ENCODE measurements around the gene PAIP2B. TPM values are rescaled to one million over a fixed set of nuclear protein-coding genes. Genes with fewer than 3 reads are reported as not detected.

The PAIP2B gene
- total RNA-seq, 1 experiment from 2014 or later = 5.9 TPM

- Histone ChIP-seq H3K4me2 (ENCODE audit: low read length) (peak overlapping the region; percentile 90), H4K20me1 (ENCODE audit: insufficient read depth) (no peaks in the 10 kb centered on the region), H3K27ac (ENCODE audit: low read depth, low read length) (peak overlapping the region; percentile 39; the same call in 1 of the 2 replicates), H3K4me1 (ENCODE audit: control insufficient read depth in 1 of 2, insufficient read depth in 2 of 2, low read length in 2 of 2) (peaks cover 3 to 20% of the 10 kb centered on the region in 2 experiments; a peak in 3 of 4 replicates), H3K27me3 (ENCODE audit: insufficient read depth, low read length) (no peaks in the 10 kb centered on the region), H3K9me3 (ENCODE audit: control insufficient read depth in 1 of 2, insufficient read depth in 1 of 2, low read depth in 1 of 2, low read length in 2 of 2) (no peaks in the 10 kb centered on the region; a peak in 1 of 4 replicates), H3K36me3 (ENCODE audit: control insufficient read depth in 1 of 2, insufficient read depth in 2 of 2, low read length in 2 of 2) (no peaks in the 10 kb centered on the region), H3K9ac (ENCODE audit: low read length) (peak overlapping the region; percentile 64), H3K4me3 (replicated peaks in 1 of 2; ENCODE audit: low read depth in 1 of 2, low read length in 2 of 2) (peak overlapping the region; percentile 67 to 71), H2AFZ (ENCODE audit: low read depth, low read length, poor library complexity, severe bottlenecking) (peak overlapping the region; percentile 50), H3K79me2 (ENCODE audit: insufficient read depth, low read length) (no peaks in the 10 kb centered on the region), H3K9me2 (ENCODE audit: insufficient read depth) (no peaks in the 10 kb centered on the region)
- RAD21 ChIA-PET (ENCODE audit: low non-redundant PET in 1 of 2, low total read pairs in 2 of 2, uncharacterized antibody in 2 of 2, unreplicated experiment in 2 of 2) = interaction anchor here in 1 of 2 experiments (1.0 to 1.3 kb wide), 2 partner anchors 72 to 235 kb away, joined by 3 read pairs; no protein-coding TSS in a partner anchor
- DNase-seq (ENCODE audit: low read depth, low spot score) (no peak), ATAC-seq (peak; percentile 39)
- POLR2A ChIA-PET = interaction anchor here (1.4 kb wide), 1 partner anchor 105 kb away, joined by 7 read pairs; the partner anchor contains the start of gene ZNF638
- no peak for TF ChIP-seq FOSL1 (IDR thresholded peaks at IDR 0.05; ENCODE audit: low read depth)
- peak in 1 of 3 experiments; percentile 16; a peak in 1 of 6 replicates for TF ChIP-seq CTCF (IDR thresholded peaks at IDR 0.05 in 2 of 3, conservative IDR thresholded peaks at IDR 0.05 in 1 of 3; ENCODE audit: borderline replicate concordance in 1 of 3, insufficient read depth in 1 of 3, low read depth in 2 of 3, low read length in 2 of 3)
- CTCF ChIA-PET = interaction anchor here (0.6 to 1.5 kb wide), 4 partner anchors 35 to 278 kb away, joined by 3 to 5 read pairs (median 3); partner anchors contain the start of gene ZNF638
- BruUV-seq (replicated peaks) = no TSS peak
- intact Hi-C loops (cut with micrococcal nuclease) = loop anchor here (10.0 kb wide), 1 partner anchor 108 kb away; the partner anchor contains the start of gene ZNF638
Observed at GRCh38 chr2:71226096-71226964, 573 bp downstream of the PAIP2B start.

GRCh38 chr2:71224935-71225334, 2.0 kb downstream of the PAIP2B start:
- Histone ChIP-seq H3K4me3 (replicated peaks in 1 of 2; ENCODE audit: low read depth in 1 of 2, low read length in 2 of 2) (no peak overlapping the region), H3K9me2 (ENCODE audit: insufficient read depth) (no peaks in the 10 kb centered on the region), H2AFZ (ENCODE audit: low read depth, low read length, poor library complexity, severe bottlenecking) (no peak overlapping the region), H3K36me3 (ENCODE audit: control insufficient read depth in 1 of 2, insufficient read depth in 2 of 2, low read length in 2 of 2) (no peaks in the 10 kb centered on the region), H3K27ac (ENCODE audit: low read depth, low read length) (no peak overlapping the region), H3K4me1 (ENCODE audit: control insufficient read depth in 1 of 2, insufficient read depth in 2 of 2, low read length in 2 of 2) (peaks cover 3 to 20% of the 10 kb centered on the region in 2 experiments; a peak in 3 of 4 replicates), H3K4me2 (ENCODE audit: low read length) (no peak overlapping the region), H3K79me2 (ENCODE audit: insufficient read depth, low read length) (no peaks in the 10 kb centered on the region), H4K20me1 (ENCODE audit: insufficient read depth) (no peaks in the 10 kb centered on the region), H3K9me3 (ENCODE audit: control insufficient read depth in 1 of 2, insufficient read depth in 1 of 2, low read depth in 1 of 2, low read length in 2 of 2) (no peaks in the 10 kb centered on the region; a peak in 1 of 4 replicates), H3K9ac (ENCODE audit: low read length) (no peak overlapping the region), H3K27me3 (ENCODE audit: insufficient read depth, low read length) (no peaks in the 10 kb centered on the region)
- TF ChIP-seq JUND (IDR thresholded peaks at IDR 0.05) = no peak
- no peak for DNase-seq (ENCODE audit: low read depth, low spot score)
- RAD21 ChIA-PET (ENCODE audit: low non-redundant PET in 1 of 2, low total read pairs in 2 of 2, uncharacterized antibody in 2 of 2, unreplicated experiment in 2 of 2) = interaction anchor here in 1 of 2 experiments (1.0 kb wide), 1 partner anchor 236 kb away, joined by 3 read pairs; no protein-coding TSS in a partner anchor
- ATAC-seq = no peak
- intact Hi-C loops (cut with micrococcal nuclease) = loop anchor here (1.0 to 10.0 kb wide), 2 partner anchors 110 to 285 kb away; partner anchors contain the start of gene ZNF638
- no TSS peak for BruUV-seq (replicated peaks)
- CTCF ChIA-PET = interaction anchor here (1.5 kb wide), 1 partner anchor 107 kb away, joined by 5 read pairs; the partner anchor contains the start of gene ZNF638
- POLR2A ChIA-PET = interaction anchor here (1.5 kb wide), 1 partner anchor 285 kb away, joined by 4 read pairs; no protein-coding TSS in a partner anchor
